Fibroblast of skin of right biceps (primary cell): ENCODE results near the gene OPA3.
A peak's percentile ranks its signal among the peaks of the same experiment; 100 is the strongest.

Experiments used
- DNase-seq: peaks from one replicate; pipeline ENCODE4 v3.0.0-alpha.2; 2013

The OPA3 gene

GRCh38 chr19:45597425-45598111, 13.0 kb upstream of the OPA3 start:
- DNase-seq = no peak

DNA sequence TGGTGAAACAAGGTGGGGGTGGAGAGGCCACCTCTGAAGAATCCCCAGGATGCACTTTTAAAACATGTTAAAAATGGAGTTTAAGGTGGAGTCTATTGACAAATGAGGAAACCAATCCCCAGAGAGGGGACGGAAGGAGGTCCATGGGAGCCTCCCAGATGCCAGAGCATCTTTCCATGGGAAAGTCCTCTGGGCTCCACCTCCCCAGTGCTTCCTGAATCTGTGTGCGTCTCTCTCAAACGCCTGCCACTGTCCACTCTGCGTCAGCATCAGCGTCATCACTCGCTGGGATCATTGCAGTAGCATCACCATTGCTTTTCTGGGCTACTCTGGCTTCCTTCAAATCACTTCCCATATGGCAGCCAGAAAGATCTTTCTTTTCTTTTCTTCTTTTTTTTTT, 11.2 kb upstream of the OPA3 start:
- no peak for DNase-seq

- DNase-seq = no peak
Observed at GRCh38 chr19:45593520-45593919, 8.9 kb upstream of the OPA3 start.

DNA sequence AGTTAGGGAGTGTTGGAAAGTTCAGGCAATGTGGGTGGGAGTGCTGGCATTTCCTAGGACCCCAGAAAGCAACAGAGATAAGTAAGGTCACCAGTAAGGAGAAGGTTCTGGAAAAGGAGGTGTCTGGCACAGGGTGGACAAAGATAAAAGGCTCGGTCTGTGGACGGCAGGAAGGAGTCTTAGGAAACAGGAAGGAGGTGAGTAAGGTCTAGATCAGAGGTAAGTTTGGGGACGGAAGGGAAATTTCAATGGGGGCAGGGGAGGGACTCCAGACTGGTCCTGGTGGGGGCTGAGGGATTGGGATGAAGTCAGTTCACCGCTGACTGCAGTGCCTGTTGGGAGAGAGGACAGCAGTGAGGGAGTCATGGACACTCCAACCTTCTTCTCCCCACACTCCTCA, 7.8 kb upstream of the OPA3 start:
- no peak for DNase-seq

GRCh38 chr19:45591638-45592005, 7.0 kb upstream of the OPA3 start:
- no peak for DNase-seq

DNA sequence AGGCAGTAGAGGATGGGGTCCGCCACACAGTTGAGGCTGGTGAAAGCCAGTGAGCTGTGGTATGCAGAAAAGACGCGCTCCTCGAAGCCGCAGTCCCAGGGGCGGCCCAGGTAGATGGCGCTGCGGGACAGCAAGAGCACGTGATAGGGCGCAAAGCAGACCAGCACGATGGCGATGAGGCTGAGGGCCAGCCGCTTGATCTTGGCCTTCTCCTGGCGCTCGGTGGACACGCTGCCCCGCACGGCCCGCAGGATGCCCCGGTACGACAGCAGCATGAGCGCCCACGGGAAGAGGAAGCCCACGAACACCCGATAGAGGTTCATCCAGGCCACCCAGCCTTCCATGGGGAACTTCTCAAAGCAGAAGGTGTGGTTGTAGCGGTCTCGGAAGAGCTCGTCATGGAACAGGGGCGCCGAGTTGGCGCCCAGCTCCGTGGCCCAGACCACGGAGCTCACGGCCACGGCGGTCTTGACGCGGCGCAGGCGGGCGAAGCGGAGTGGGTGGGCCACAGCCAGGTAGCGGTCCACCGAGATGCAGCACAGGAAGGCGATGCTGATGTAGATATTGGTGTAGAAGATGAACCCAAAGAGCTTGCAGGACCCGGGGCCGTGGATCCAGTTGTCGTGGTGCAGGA, 6.5 kb upstream of the OPA3 start:
- peak; percentile 53 for DNase-seq

- no peak for DNase-seq
Observed at GRCh38 chr19:45590300-45591003, 5.8 kb upstream of the OPA3 start.

GRCh38 chr19:45589768-45590167, 5.2 kb upstream of the OPA3 start:
- no peak for DNase-seq

DNA sequence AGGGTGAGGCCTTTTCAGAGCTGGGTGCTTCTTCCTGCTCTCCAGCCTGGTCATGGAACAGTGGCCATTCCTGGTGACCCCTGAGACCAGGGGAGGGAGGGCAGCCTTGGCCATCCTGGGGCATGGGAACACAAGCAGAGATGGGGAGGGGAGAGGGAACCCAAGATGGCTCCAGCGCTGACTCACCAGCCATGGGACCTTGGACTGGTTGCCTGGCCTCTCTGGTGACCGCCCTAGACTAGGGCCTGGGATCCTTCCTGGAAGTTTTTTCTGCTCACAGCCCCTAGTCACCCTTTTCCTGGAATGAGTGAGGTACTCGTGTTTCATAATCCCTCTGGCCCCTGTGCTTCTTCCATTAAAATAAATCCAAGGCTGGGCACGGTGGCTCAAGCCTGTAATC, 3.3 kb upstream of the OPA3 start:
- DNase-seq = no peak

DNA sequence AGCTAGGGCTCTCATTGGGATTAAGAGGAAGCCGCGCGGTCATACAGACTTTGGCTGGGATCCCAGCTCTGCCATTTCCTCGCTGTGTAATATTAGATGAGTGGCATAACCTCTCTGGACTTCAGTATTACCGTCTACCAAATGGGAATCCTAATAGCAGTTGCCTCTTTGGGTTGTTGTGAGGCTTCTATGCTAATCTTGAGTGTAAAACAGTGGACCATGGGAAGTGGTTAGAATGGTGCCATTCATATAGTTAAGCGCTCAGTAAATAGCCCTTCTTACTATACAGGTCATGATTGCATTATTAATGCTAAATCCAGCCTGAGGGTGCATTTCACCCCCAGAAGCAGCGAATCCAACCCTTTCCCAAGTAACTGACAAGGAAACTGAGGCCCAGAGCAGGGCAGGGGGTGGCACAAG, 566 bp upstream of the OPA3 start:
- no peak for DNase-seq

GRCh38 chr19:45581576-45581975, 3.0 kb downstream of the OPA3 start:
- DNase-seq = no peak

- DNase-seq = no peak
Observed at GRCh38 chr19:45578861-45579260, 5.7 kb downstream of the OPA3 start.

GRCh38 chr19:45577111-45577905, 7.3 kb downstream of the OPA3 start:
- DNase-seq = peak; percentile 89

DNA sequence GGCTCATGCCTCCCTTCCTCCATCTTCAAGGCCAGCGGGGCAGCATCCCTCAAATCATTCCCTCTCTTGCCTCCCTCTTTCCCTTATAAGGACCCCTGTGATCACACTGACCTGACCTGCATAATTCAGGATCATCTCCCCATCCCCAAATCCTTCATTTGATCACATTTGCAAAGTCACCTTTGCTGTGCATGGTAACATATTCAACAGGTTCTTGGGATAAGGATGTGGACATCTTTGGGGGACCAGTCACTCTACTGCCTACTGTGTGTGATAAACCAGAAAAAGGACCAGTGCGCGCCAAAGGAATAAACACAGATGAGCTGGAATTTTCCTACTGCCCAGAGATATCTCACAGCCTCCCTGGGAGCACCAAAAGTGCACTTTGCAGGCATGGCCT, 7.9 kb downstream of the OPA3 start:
- DNase-seq = no peak

DNA sequence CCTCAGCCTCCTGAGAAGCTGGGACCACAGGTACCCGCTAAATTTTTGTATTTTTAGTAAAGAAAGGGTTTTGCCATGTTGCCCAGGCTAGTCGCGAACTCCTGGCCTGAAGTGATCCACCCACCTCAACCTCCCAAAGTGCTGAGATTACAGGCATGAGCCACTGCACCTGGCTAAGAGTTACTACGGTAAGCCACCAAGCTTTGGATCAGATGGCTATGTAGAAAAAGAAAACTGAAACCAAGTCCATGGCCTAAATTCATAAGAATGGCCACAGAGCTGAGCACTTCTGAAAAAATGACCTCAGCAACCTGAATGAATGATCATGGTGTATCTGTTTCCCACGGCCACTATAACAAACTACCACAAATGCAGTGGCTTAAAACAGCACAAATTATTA, 9.4 kb downstream of the OPA3 start:
- DNase-seq = no peak

DNA sequence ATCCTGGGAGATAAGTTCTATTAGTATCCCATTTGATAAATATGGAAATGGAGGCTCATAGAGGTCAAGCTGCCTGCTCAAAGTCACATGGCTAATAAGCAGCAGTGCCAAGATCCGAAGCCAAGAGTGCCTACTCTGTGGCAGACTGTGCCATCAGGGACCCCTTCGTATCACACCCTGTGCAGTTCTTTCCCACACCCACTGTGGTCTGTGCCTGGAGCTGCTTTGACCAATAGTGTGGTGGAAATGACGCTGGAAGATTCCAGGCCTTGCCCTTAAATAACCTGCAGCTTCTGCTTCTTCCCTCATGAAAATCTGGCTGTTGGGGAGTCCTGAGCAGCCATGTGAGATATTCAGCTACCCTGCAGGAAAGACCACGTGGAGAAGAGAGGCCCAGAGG, 10.1 kb downstream of the OPA3 start:
- DNase-seq = no peak

DNA sequence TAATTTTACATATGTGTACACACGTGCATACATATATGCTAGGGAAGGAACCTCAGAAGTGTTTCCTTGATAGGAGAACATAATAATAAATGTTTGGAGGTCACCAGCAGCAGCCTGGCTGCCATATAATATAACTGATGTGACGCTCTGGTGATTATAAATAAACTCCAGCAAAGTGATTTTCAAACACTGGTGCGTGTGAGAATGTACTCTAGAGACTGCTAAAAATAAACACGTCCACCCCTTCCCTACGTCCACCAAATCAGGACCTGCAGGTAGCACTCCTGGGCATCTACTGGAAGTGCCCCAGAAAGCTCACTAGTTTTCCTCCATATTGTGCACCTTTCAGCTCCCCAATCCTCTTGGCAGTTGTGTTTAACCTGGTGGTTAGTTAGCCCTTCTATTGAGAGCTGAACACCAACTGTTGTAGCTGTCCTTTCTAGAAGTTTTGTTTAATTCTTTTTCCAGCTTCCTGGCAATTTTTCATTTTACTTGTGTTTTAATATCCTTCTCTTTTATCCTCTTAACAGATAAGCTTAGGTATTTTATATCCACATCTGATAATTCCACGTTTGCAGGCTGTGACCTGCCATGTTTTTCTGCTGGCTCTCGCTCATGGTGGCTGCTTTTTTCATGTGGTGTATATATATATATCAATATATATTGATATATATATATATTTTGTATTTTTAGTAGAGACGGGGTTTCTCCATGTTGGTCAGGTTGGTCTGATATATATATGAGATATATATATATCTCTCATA, 13.0 kb downstream of the OPA3 start:
- DNase-seq = no peak

- DNase-seq = peak; percentile 25
Observed at GRCh38 chr19:45569619-45570421, 14.8 kb downstream of the OPA3 start.

DNA sequence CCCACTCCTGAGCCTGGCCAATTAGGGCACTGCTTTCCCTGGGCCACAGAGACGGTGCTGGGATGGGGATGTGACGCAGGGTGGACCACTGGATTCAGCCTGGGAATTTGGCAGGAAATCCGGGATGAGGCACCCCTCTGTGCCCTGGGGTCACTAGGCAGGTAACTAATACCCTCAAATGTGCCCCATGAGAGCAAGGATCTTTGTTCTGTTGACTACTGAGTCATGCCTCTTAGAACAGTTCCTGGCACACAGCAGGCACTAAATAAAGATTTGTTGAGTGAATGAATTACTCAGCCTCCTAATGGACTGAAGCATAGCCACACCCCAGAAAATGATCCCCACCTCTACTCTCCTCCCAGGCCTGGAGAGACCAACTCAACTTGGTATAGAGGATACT, 15.9 kb downstream of the OPA3 start:
- DNase-seq = peak; percentile 77

- no peak for DNase-seq
Observed at GRCh38 chr19:45567609-45568008, 17.0 kb downstream of the OPA3 start.

GRCh38 chr19:45564131-45564780, 20.3 kb downstream of the OPA3 start:
- no peak for DNase-seq
